K562 (cell line): ENCODE results near the gene LAMTOR4. TPM values are rescaled to one million over a fixed set of nuclear protein-coding genes. Genes with fewer than 3 reads are reported as not detected.

Experiments
- DMBX1 ChIP-seq: fragments of 250-450 bp; sonication (Bioruptor Pico); IDR thresholded peaks from 2 replicates; pipeline ENCODE4 v1.8.0; 2022; ENCODE audit warnings: inconsistent platforms, mild to moderate bottlenecking, moderate library complexity, borderline replicate concordance
- ILF3 ChIP-seq: fragments of 450-650 bp; IDR thresholded peaks from 2 replicates; pipeline ENCODE4 v1.6.1; 2018; ENCODE audit warnings: antibody characterized with exemption, mild to moderate bottlenecking, moderate library complexity, borderline replicate concordance
- LCOR ChIP-seq: sonication (generic); formaldehyde crosslinking; IDR thresholded peaks from 2 replicates; pipeline ENCODE4 v1.8.0; 2022; ENCODE audit warnings: mild to moderate bottlenecking, missing genetic modification reagents
- NFIX ChIP-seq: fragments of 250-450 bp; sonication (Bioruptor Pico); IDR thresholded peaks from 2 replicates; pipeline ENCODE4 v1.4.0; 2020; ENCODE audit warnings: low read depth, mild to moderate bottlenecking, moderate library complexity
- NONO ChIP-seq, 2 experiments: fragments of 200-400 bp in 1 of 2; fragments of 450-650 bp in 1 of 2; formaldehyde crosslinking in 1 of 2; IDR thresholded peaks; 2 replicates each; pipeline ENCODE4 v1.6.1; 2017; ENCODE audit warnings: low read depth in 2 of 2, mild to moderate bottlenecking in 2 of 2, moderate library complexity in 2 of 2, low read length in 1 of 2
- SPI1 ChIP-seq: IDR thresholded peaks from 2 replicates; pipeline ENCODE4 v1.6.1; 2011; ENCODE audit warnings: low read depth, low read length, control low read depth, borderline replicate concordance
- TAF7 ChIP-seq: fragments of 450-650 bp; IDR thresholded peaks from 2 replicates; pipeline ENCODE4 v1.6.1; 2016; ENCODE audit warnings: missing genetic modification characterization, missing compliant biosample characterization
- ZNF445 ChIP-seq: fragments of 250-450 bp; sonication (Bioruptor Pico); IDR thresholded peaks from 2 replicates; pipeline ENCODE4 v1.4.0; 2020; ENCODE audit warnings: low read depth, mild to moderate bottlenecking, moderate library complexity
- polyA plus RNA-seq, 8 experiments: library from polyadenylated mRNA; depleted of rRNA in 4 of 8; stranded (reverse) in 5 of 8; unstranded in 3 of 8; fragments of >200 nt; fragmentation: Nextera tagmentation in 2 of 8; fragmentation: Illumina TruSeq in 1 of 8; extraction: Ambion mirVana in 2 of 8; extraction: Trizol in 1 of 8; gene quantifications; 2 replicates each; pipeline versions ENCODE4 v1.2.1 to v1.2.3, GENCODE V29; 2011 to 2014; ENCODE audit warnings: inconsistent platforms in 1 of 8, missing spikeins in 1 of 8
- total RNA-seq, 7 experiments: library from RNA; depleted of rRNA in 6 of 7; stranded (reverse); fragments of >200 nt in 6 of 7; fragmentation: Illumina TruSeq in 2 of 7; extraction: Trizol in 2 of 7; gene quantifications; 2 replicates each; pipeline versions ENCODE4 v1.2.1 to v1.2.3, GENCODE V29; 2011 to 2021; ENCODE audit warnings: low replicate concordance in 1 of 7
- TF ChIP-seq, protein P1 (sequence below): fragments of 250-450 bp; sonication (Bioruptor Pico); IDR thresholded peaks from 2 replicates; pipeline ENCODE4 v1.9.0; 2021; ENCODE audit warnings: mild to moderate bottlenecking, inconsistent platforms
- TF ChIP-seq, protein P2 (sequence below): sonication (generic); formaldehyde crosslinking; IDR thresholded peaks from 2 replicates; pipeline ENCODE4 v1.8.1; 2023; ENCODE audit warnings: missing genetic modification reagents, mild to moderate bottlenecking, borderline replicate concordance
- TF ChIP-seq, protein P3 (sequence below): fragments of 450-650 bp; IDR thresholded peaks from 2 replicates; pipeline ENCODE4 v1.6.1; 2016; ENCODE audit warnings: borderline replicate concordance
- TF ChIP-seq, protein P4 (sequence below): sonication (generic); formaldehyde crosslinking; IDR thresholded peaks from 2 replicates; pipeline ENCODE4 v1.8.1; 2023; ENCODE audit warnings: mild to moderate bottlenecking, missing genetic modification reagents
- TF ChIP-seq, protein P5 (sequence below), 2 experiments: fragments of 200-800 bp in 1 of 2; sonication (Bioruptor generic) in 1 of 2; sonication (generic) in 1 of 2; formaldehyde crosslinking in 1 of 2; IDR thresholded peaks in 1 of 2; conservative IDR thresholded peaks in 1 of 2; 2 replicates each; pipeline versions ENCODE4 v1.5.0 to v1.6.1; 2016 to 2020; ENCODE audit warnings: missing compliant biosample characterization in 1 of 2, missing genetic modification characterization in 1 of 2, missing genetic modification reagents in 1 of 2

The LAMTOR4 gene
- total and polyA plus RNA-seq, 9 of the 15 experiments (the other 6 are each of a cell fraction or from before 2014, with no cell fraction given), result 79.6 to 314 (median 195) TPM

DNA sequence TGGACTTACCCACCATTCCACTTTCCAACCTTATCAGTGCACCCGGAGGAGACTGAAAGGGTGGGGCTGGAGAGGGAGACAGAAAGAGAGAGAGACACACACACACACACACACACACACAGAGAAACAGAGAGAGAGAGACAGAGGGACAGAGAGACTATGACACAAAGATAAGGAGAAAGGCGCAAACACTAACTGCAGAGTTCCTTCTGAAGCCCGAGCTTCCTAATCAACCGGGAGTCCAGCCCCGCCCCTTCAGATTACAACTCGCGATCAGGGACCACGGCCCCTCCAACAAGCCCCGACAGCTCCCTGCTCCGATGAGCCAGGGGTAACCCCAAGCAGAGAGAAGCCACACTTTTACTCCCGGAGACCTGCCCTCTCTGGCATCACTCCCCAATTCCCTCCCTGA is 19.2 kb downstream of the LAMTOR4 start (continued):
- TF ChIP-seq SPI1 (no peak), ZNF445 (no peak), ILF3 (no peak), LCOR (0 out of 2 replicates have a peak, but pooled peaks have one; percentile 12), NFIX (CRISPR knock-in tag) (no peak), NONO (IDR thresholded peaks at IDR 0.05; ENCODE audit: low read depth in 2 of 2, low read length in 1 of 2) (0 out of 4 replicates have a peak, but pooled peaks of 1 of the 2 experiments have one; percentile 27), DMBX1 (0 out of 2 replicates have a peak, but pooled peaks have one; percentile 13), TAF7 (no peak)
- TF ChIP-seq, protein P1, sequence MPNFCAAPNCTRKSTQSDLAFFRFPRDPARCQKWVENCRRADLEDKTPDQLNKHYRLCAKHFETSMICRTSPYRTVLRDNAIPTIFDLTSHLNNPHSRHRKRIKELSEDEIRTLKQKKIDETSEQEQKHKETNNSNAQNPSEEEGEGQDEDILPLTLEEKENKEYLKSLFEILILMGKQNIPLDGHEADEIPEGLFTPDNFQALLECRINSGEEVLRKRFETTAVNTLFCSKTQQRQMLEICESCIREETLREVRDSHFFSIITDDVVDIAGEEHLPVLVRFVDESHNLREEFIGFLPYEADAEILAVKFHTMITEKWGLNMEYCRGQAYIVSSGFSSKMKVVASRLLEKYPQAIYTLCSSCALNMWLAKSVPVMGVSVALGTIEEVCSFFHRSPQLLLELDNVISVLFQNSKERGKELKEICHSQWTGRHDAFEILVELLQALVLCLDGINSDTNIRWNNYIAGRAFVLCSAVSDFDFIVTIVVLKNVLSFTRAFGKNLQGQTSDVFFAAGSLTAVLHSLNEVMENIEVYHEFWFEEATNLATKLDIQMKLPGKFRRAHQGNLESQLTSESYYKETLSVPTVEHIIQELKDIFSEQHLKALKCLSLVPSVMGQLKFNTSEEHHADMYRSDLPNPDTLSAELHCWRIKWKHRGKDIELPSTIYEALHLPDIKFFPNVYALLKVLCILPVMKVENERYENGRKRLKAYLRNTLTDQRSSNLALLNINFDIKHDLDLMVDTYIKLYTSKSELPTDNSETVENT, result 0 out of 2 replicates have a peak, but pooled peaks have one; percentile 5
- TF ChIP-seq, protein P2, sequence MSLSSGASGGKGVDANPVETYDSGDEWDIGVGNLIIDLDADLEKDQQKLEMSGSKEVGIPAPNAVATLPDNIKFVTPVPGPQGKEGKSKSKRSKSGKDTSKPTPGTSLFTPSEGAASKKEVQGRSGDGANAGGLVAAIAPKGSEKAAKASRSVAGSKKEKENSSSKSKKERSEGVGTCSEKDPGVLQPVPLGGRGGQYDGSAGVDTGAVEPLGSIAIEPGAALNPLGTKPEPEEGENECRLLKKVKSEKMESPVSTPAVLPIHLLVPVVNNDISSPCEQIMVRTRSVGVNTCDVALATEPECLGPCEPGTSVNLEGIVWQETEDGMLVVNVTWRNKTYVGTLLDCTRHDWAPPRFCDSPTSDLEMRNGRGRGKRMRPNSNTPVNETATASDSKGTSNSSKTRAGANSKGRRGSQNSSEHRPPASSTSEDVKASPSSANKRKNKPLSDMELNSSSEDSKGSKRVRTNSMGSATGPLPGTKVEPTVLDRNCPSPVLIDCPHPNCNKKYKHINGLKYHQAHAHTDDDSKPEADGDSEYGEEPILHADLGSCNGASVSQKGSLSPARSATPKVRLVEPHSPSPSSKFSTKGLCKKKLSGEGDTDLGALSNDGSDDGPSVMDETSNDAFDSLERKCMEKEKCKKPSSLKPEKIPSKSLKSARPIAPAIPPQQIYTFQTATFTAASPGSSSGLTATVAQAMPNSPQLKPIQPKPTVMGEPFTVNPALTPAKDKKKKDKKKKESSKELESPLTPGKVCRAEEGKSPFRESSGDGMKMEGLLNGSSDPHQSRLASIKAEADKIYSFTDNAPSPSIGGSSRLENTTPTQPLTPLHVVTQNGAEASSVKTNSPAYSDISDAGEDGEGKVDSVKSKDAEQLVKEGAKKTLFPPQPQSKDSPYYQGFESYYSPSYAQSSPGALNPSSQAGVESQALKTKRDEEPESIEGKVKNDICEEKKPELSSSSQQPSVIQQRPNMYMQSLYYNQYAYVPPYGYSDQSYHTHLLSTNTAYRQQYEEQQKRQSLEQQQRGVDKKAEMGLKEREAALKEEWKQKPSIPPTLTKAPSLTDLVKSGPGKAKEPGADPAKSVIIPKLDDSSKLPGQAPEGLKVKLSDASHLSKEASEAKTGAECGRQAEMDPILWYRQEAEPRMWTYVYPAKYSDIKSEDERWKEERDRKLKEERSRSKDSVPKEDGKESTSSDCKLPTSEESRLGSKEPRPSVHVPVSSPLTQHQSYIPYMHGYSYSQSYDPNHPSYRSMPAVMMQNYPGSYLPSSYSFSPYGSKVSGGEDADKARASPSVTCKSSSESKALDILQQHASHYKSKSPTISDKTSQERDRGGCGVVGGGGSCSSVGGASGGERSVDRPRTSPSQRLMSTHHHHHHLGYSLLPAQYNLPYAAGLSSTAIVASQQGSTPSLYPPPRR (CRISPR knock-in tag), result 0 out of 2 replicates have a peak, but pooled peaks have one; percentile 60
- TF ChIP-seq, protein P3, sequence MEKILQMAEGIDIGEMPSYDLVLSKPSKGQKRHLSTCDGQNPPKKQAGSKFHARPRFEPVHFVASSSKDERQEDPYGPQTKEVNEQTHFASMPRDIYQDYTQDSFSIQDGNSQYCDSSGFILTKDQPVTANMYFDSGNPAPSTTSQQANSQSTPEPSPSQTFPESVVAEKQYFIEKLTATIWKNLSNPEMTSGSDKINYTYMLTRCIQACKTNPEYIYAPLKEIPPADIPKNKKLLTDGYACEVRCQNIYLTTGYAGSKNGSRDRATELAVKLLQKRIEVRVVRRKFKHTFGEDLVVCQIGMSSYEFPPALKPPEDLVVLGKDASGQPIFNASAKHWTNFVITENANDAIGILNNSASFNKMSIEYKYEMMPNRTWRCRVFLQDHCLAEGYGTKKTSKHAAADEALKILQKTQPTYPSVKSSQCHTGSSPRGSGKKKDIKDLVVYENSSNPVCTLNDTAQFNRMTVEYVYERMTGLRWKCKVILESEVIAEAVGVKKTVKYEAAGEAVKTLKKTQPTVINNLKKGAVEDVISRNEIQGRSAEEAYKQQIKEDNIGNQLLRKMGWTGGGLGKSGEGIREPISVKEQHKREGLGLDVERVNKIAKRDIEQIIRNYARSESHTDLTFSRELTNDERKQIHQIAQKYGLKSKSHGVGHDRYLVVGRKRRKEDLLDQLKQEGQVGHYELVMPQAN, result peak; percentile 75; the same call in 1 of the 2 replicates
- TF ChIP-seq, protein P4, sequence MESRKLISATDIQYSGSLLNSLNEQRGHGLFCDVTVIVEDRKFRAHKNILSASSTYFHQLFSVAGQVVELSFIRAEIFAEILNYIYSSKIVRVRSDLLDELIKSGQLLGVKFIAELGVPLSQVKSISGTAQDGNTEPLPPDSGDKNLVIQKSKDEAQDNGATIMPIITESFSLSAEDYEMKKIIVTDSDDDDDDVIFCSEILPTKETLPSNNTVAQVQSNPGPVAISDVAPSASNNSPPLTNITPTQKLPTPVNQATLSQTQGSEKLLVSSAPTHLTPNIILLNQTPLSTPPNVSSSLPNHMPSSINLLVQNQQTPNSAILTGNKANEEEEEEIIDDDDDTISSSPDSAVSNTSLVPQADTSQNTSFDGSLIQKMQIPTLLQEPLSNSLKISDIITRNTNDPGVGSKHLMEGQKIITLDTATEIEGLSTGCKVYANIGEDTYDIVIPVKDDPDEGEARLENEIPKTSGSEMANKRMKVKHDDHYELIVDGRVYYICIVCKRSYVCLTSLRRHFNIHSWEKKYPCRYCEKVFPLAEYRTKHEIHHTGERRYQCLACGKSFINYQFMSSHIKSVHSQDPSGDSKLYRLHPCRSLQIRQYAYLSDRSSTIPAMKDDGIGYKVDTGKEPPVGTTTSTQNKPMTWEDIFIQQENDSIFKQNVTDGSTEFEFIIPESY, result no peak
- TF ChIP-seq, protein P5, sequence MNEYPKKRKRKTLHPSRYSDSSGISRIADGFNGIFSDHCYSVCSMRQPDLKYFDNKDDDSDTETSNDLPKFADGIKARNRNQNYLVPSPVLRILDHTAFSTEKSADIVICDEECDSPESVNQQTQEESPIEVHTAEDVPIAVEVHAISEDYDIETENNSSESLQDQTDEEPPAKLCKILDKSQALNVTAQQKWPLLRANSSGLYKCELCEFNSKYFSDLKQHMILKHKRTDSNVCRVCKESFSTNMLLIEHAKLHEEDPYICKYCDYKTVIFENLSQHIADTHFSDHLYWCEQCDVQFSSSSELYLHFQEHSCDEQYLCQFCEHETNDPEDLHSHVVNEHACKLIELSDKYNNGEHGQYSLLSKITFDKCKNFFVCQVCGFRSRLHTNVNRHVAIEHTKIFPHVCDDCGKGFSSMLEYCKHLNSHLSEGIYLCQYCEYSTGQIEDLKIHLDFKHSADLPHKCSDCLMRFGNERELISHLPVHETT (CRISPR knock-in tag; conservative IDR thresholded peaks at IDR 0.05 in 1 of 2, IDR thresholded peaks at IDR 0.05 in 1 of 2), result no peak; a peak in 1 of 4 replicates
